GM23248 (cell line): Measurements from ENCODE around the gene CLK1.
"Not testable (repeated sequence)": the region's sequence is repeated elsewhere in the genome, so short reads cannot be mapped to it uniquely, and the experiment has no call there.

ENCODE experiments used
- EZH2 ChIP-seq: fragments of 200-600 bp; sonication (generic); IDR thresholded peaks from 2 replicates; pipeline ENCODE4 v1.6.1; 2018; ENCODE audit warnings: antibody characterized with exemption, mild to moderate bottlenecking; ENCODE audit not compliant: insufficient read depth, poor library complexity, severe bottlenecking
- EZH2phosphoT487 ChIP-seq: fragments of 200-600 bp; sonication (generic); IDR thresholded peaks from 2 replicates; pipeline ENCODE4 v1.6.1; 2018; ENCODE audit warnings: antibody characterized with exemption, moderate library complexity, mild to moderate bottlenecking, low read depth; ENCODE audit not compliant: insufficient read depth

DNA sequence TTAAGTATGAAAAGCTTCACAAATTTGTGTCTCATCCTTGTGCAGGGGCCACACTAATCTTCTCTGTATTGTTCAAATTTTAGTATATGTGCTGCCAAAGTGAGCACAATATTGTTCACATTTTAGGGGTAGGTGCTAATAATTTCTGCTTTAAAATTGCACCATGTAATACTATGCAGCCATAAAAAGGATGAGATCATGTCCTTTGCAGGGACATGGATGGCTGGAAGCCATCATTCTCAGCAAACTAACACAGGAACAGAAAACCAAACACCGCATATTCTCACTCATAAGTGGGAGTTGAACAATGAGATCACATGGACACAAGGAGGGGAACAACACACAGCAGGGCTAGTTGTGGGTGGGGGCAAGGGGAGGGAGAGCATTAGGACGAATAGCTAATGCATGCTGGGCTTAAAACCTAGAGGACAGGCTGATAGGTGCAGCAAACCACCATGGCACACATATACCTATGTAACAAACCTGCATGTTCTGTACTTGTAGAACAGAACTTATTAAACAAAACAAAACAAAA, 17.3 kb upstream of the CLK1 start:
- not testable (repeated sequence) for TF ChIP-seq EZH2phosphoT487, EZH2
